NCI-H510A treated with DMSO at 0.1 percent for 48 hours (cell line): ENCODE results near the gene OR1M1.

Source experiments
- DNase-seq: peaks from one replicate; lab custom pipeline; 2025; lab: John Stamatoyannopoulos, UW

The OR1M1 gene

DNA sequence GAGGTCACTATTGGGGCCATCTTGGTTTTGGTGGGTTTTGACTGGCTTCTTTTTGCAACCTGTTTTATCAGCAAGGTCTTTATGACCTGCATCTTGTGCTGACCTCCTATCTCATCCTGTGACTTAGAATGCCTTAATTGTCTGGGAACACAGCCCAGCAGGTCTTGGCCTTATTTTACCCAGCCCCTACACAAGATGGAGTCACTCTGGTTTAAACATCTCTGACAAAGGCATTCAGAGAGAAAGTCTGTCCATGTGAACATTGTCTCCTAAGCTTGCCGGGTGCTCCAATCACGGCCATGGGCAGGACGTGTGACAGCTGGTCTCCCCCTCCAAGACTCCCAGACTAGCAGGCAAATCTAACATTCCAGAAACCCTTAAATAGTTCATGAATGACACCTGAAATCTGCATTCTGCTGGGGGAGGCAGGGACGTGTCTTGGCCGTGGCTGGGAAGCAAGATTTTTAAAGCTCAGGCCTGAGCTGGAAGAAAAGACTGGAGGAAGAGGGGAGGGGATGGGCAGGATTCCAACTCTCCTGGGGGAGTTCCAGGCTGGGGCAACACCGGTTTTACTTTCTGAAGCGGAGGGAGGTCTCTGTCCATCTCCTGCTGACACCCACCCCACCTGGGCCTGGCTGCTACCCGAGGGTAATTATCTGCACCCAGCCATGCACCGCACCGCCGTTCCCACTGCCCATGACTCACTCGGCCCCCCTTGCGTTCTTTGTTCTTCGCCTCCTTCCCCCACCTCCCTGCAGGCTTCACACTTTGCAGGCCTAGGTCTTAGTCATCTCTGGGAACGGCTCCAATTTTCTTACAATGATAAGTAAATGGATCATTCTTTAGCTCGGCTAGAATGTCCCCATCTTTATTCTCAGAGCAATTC, 11.6 kb upstream of the OR1M1 start:
- no peak for DNase-seq

DNA sequence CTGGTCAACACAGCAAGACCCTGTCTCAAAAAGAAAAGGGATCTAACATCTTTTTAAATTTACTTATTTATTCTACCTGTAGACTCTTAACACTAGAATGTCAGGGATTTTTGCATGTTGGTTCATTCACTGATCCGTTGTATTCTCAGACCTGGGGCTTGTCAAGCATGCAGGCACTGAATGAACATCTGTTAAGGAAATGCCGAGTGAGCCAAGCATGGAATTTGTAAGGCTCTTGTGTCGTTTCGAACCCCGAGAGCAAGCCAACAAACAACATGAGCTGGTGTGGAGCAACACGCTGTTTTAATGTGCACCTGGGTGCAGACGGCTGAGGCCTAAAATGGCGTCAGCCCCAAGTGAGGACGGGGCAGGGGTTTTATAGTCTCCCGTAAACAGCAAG, 10.0 kb upstream of the OR1M1 start:
- DNase-seq = no peak

- DNase-seq = no peak
Observed at GRCh38 chr19:9078651-9079050, 8.2 kb upstream of the OR1M1 start.

DNA sequence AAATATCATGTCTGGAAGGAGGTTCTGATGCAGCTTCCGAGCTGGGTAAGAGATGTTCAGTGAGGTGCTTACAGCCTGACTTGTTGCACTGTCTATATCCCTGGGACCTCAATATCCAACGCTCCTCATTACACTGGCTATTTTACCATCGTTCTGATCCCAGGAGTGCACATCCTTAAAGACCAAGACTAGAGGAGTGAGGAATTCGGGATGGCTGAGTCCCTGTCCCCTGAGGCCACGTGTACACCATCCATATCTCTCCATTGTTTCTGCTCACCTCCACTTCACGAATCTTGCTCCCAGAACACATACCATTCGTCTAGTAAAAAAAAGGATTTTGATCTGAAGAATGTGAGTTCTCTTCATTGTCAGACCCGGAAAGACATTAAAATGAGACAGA, 20.5 kb downstream of the OR1M1 start, which contains the start of gene OR7G2:
Gene OR7G2, minus strand, starts transcription at position 101 of the 400 bp plus-strand sequence. CDS start 4,232 bp downstream, outside the sequence.
- no peak for DNase-seq

GRCh38 chr19:9109959-9110358, 23.1 kb downstream of the OR1M1 start:
- DNase-seq = no peak

DNA sequence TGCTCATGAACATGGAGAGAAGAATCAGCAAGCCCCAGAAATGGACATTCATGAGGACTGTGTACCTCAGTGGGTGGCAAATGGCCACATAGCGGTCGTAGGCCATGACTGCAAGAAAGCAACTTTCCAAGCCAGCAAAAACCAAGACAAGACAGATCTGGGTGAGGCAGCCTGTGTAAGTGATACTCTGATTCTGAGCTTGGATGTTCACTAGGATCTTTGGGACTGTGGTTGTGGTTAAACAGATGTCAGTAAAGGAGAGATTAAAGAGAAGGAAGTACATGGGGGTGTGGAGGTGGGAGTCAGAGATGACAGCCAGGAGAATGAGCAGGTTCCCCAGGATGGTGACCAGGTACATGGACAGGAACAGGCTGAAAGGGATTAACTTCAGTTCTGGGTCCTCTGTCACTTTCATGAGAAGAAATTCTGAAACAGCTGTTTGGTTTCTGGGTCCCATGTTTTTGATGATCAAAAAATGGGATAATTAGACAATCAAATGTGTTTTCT, 28.5 kb downstream of the OR1M1 start, which contains the start of gene OR7G1:
Gene OR7G1, minus strand, starts transcription at position 457 of the 507 bp plus-strand sequence. Its CDS starts 0 bp downstream, at position 457.
- DNase-seq = no peak

DNA sequence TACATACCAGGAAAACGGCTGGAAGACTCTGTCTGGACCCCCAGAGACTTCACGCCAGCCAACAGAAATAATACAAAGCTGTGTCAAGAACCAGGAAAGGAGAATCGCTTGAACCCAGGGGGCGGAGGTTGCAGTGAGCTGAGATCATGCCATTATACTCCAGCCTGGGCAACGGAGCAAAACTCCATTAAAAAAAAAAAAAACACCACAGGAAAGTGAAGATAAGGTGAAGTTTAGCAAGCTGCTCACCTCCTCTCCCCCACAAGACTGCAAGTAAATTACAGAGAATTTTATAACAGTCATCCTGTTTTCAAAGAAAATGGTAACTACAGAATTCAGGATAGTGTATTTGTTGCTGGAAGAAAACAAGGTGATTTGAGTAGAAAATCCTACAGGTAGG, 29.7 kb downstream of the OR1M1 start:
- DNase-seq = no peak

- DNase-seq = no peak
Observed at GRCh38 chr19:9126900-9127405, 40.1 kb downstream of the OR1M1 start, which contains the start of gene OR7G3. TSS of gene OR7G3 (minus strand) at chr19:9126950. CDS start at chr19:9126950, 0 bp downstream.

DNA sequence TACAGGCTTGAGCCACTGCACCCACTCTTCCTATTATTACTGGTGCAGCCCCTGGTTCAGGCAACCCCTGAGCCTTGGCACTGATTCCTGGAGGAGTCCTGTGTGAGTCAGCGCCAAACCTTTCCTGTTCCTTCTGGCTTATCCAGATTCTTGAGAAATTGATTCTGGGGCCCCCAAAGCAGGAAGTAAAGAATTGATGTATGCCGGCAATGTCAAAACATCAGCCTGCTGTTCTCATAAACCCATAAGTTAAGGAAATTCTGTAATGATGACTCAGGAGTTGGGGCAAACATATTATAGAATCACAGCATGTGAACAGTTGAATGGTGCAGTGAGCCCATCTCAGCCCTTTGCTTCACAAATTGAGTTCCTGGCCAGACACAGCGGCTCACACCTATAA, 41.3 kb downstream of the OR1M1 start:
- no peak for DNase-seq

GRCh38 chr19:9130965-9131364, 44.1 kb downstream of the OR1M1 start:
- no peak for DNase-seq

- DNase-seq = no peak
Observed at GRCh38 chr19:9132422-9132821, 45.6 kb downstream of the OR1M1 start.

DNA sequence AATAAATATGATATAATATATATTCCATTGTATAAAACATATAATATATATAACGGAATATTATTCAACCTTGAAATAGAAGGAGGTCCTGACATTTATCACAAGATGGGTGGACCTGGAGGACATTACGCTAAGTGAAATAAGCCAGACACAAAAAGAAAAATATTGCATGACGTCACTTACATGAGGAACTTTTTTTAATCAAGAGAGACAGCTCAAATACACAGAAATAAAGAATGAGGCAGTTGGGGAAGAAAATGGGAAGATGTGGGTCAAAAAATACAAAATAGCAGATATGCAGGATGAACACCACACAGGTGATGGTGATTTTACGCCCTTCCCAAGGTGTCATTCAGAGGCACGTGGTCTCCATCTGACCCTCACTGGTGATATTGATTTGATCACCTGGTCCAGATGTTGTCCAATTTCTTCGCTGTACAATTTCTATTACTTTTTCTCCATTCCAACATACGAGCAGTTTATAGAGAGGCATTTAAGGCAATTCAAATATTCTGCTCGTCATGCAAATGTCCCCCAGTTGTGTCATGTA, 52.8 kb downstream of the OR1M1 start:
- DNase-seq = peak; percentile 65

DNA sequence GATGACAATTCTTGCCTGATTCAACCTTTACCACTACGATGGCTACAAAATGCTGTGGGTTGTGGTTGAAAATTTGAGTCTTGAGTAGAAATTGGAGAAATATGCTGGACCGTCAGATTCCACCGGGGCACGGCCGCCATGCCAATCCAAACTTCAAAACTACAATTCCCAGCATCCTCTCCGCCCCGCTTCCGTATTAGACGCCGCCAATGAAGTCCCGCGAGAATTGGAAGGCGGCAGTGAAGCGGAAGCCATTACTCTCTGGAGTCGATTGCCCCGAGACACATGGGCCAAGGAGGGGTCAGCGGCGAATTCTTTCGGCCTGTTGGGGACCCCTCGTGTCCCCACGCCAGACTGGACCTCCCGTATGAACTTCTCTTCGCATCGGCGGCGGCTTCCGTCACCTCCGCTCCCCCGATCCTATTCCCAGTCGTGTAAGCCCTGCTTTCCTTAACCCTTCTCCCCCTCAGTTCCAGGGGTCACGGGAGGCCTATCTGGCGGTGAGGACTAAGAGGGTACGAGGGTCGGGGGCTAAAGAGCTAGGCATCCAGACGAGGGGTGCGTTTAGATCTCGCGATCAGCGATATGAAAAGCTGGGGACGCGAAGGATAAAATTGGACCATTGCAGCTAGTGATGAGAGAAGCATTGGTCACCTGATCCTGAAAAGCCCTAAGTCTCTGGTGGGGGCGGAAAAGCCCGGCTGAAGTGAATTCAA, 53.5 kb downstream of the OR1M1 start, which contains the start of gene ZNF317:
Gene ZNF317, plus strand, starts transcription at position 239 of the 716 bp plus-strand sequence. CDS start 15,620 bp downstream, outside the sequence.
- DNase-seq = peak; percentile 89

GRCh38 chr19:9144920-9145319, 58.1 kb downstream of the OR1M1 start:
- DNase-seq = no peak
